NCI-H146 treated with DMSO at 0.1 percent for 48 hours (cell line): ENCODE measurements around the gene CDH4.

Experiments used
- DNase-seq: peaks from one replicate; lab custom pipeline; 2025; ENCODE audit not compliant: unreplicated experiment; lab: John Stamatoyannopoulos, UW

The CDH4 gene

GRCh38 chr20:61638802-61639585 is 386.9 kb downstream of the CDH4 start:
- DNase-seq: no peak

- DNase-seq: no peak
Observed at GRCh38 chr20:61640131-61640870, 388.2 kb downstream of the CDH4 start.

GRCh38 chr20:61640871-61641245 is 388.8 kb downstream of the CDH4 start:
- no peak for DNase-seq

- no peak for DNase-seq
Observed at GRCh38 chr20:61643656-61644377, 391.8 kb downstream of the CDH4 start.

GRCh38 chr20:61644378-61645076 is 392.5 kb downstream of the CDH4 start:
- DNase-seq: no peak

- DNase-seq: no peak
Observed at GRCh38 chr20:61645732-61646131, 393.7 kb downstream of the CDH4 start.

- no peak for DNase-seq
Observed at GRCh38 chr20:61646453-61646852, 394.4 kb downstream of the CDH4 start.

- no peak for DNase-seq
Observed at GRCh38 chr20:61646986-61647385, 394.9 kb downstream of the CDH4 start.

GRCh38 chr20:61647702-61648101 is 395.6 kb downstream of the CDH4 start:
- no peak for DNase-seq

GRCh38 chr20:61649105-61649859 is 397.2 kb downstream of the CDH4 start:
- DNase-seq: no peak

GRCh38 chr20:61649860-61650162 is 397.8 kb downstream of the CDH4 start:
- DNase-seq: no peak

GRCh38 chr20:61650912-61651733 is 399.1 kb downstream of the CDH4 start:
- no peak for DNase-seq

GRCh38 chr20:61652146-61652545 is 400.1 kb downstream of the CDH4 start:
- no peak for DNase-seq

GRCh38 chr20:61654726-61655125 is 402.7 kb downstream of the CDH4 start:
- no peak for DNase-seq

GRCh38 chr20:61655591-61655990 is 403.5 kb downstream of the CDH4 start:
- no peak for DNase-seq

GRCh38 chr20:61656198-61656597 is 404.1 kb downstream of the CDH4 start:
- no peak for DNase-seq

GRCh38 chr20:61657721-61658377 is 405.8 kb downstream of the CDH4 start:
- no peak for DNase-seq

GRCh38 chr20:61658563-61658962 is 406.5 kb downstream of the CDH4 start:
- DNase-seq: no peak

- no peak for DNase-seq
Observed at GRCh38 chr20:61659246-61659993, 407.4 kb downstream of the CDH4 start.
